BJ (cell line): ENCODE data around the gene UBAP1. TPM values are rescaled to one million over a fixed set of nuclear protein-coding genes. Genes with fewer than 3 reads are reported as not detected.
"Not testable (repeated sequence)": the region's sequence is repeated elsewhere in the genome, so short reads cannot be mapped to it uniquely, and the experiment has no call there.

ENCODE experiments used
- CTCF ChIA-PET: fragments of 350-600 bp; formaldehyde crosslinking; extraction: SDS; loops from one replicate; lab custom pipeline; 2021; ENCODE audit warnings: antibody characterized with exemption, inconsistent platforms; lab: Yijun Ruan, JAX
- POLR2A ChIA-PET: fragments of 300-600 bp; sonication (Branson Sonifier 250); formaldehyde crosslinking; extraction: SDS; loops from one replicate; lab custom pipeline; 2021; ENCODE audit warnings: antibody characterized with exemption; lab: Charles Lee
- DNase-seq: peaks from one replicate; pipeline ENCODE4 v3.0.0-alpha.2; 2011; ENCODE audit warnings: low read depth
- H3K27me3 ChIP-seq: 2 replicates; pipeline ENCODE4 v1.6.0; 2011; ENCODE audit warnings: low read length; ENCODE audit not compliant: control insufficient read depth, insufficient read depth
- H3K36me3 ChIP-seq: 2 replicates; pipeline ENCODE4 v1.5.1; 2011; ENCODE audit warnings: low read length; ENCODE audit not compliant: control insufficient read depth, insufficient read depth
- H3K4me3 ChIP-seq: 2 replicates; pipeline ENCODE4 v1.5.1; 2011; ENCODE audit warnings: low read depth, mild to moderate bottlenecking, control low read depth, low read length
- polyA plus RNA-seq: library from polyadenylated mRNA; depleted of rRNA; stranded (reverse); fragments of >200 nt; gene quantifications from 2 replicates; pipeline ENCODE4 v1.2.3, GENCODE V29; 2011; rRNA removed
- small RNA-seq: library from RNA; depleted of rRNA; stranded (forward); fragments of <200 nt; gene quantifications from one replicate; pipeline ENCODE3, GENCODE V24; 2012; ENCODE audit warnings: low replicate concordance, low read depth; ENCODE audit not compliant: insufficient read length
- TF ChIP-seq, protein P1 (sequence below): IDR thresholded peaks from 2 replicates; pipeline ENCODE4 v1.5.1; 2011; ENCODE audit warnings: low read depth, mild to moderate bottlenecking, control low read depth, inconsistent platforms, low read length, moderate library complexity; ENCODE audit not compliant: insufficient read depth

UBAP1 gene
- polyA plus RNA-seq, 1 experiment: 65.5 TPM

- CTCF ChIA-PET: no interaction called here
- TF ChIP-seq, protein P1, sequence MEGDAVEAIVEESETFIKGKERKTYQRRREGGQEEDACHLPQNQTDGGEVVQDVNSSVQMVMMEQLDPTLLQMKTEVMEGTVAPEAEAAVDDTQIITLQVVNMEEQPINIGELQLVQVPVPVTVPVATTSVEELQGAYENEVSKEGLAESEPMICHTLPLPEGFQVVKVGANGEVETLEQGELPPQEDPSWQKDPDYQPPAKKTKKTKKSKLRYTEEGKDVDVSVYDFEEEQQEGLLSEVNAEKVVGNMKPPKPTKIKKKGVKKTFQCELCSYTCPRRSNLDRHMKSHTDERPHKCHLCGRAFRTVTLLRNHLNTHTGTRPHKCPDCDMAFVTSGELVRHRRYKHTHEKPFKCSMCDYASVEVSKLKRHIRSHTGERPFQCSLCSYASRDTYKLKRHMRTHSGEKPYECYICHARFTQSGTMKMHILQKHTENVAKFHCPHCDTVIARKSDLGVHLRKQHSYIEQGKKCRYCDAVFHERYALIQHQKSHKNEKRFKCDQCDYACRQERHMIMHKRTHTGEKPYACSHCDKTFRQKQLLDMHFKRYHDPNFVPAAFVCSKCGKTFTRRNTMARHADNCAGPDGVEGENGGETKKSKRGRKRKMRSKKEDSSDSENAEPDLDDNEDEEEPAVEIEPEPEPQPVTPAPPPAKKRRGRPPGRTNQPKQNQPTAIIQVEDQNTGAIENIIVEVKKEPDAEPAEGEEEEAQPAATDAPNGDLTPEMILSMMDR: no peak
- Histone ChIP-seq H3K27me3 (no peaks in the 10 kb centered on the region), H3K36me3 (no peaks in the 10 kb centered on the region), H3K4me3 (no peak overlapping the region)
- POLR2A ChIA-PET: no interaction called here
- DNase-seq: no peak
These were observed 113.7 kb downstream of the UBAP1 start for GRCh38 chr9:34292552-34292951.

DNA sequence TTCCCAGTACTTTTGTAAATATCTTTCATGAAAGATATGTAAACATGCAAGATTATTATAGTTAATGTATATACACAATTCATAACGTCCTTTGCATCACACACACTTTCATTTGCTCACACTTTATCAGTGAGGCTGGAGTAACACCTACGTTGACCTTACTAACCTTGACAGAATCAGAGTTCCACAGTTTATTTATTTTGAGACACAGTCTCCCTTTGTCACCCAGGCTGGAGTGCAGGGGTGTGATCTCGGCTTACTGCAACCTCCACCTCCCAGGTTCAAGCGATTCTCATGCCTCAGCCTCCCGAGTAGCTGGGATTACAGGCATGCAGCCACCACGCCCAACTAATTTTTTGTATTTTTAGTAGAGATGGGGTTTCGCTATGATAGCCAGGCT, 122.2 kb downstream of the UBAP1 start:
- POLR2A ChIA-PET, H3K4me3 ChIP-seq, H3K27me3 ChIP-seq, H3K36me3 ChIP-seq, DNase-seq, CTCF ChIA-PET: not testable (repeated sequence)

Small RNA genes lying within 50 kb of the gene (small RNA-seq; reads per million reads assigned to genes)
- not detected for gene AL353662.3
- gene RNA5SP282: not detected
- not detected for gene RNU2-50P

Other genes starting within 250 kb of the UBAP1 start
- gene UBAP2, start 130.2 kb upstream of the UBAP1 start, polyA plus RNA-seq: 11.6 and 18.9 TPM in 2 replicates
- gene DCAF12, start 52.3 kb upstream of the UBAP1 start, polyA plus RNA-seq: 29.4 and 37.0 TPM in 2 replicates
- 1.6 and 1.9 TPM in 2 replicates for gene KIF24, start 150.2 kb downstream of the UBAP1 start, polyA plus RNA-seq
- 37.8 and 39.5 TPM in 2 replicates for gene NUDT2, start 150.5 kb downstream of the UBAP1 start, polyA plus RNA-seq
- 0.21 and 0.22 TPM in 2 replicates for gene MYORG, start 197.9 kb downstream of the UBAP1 start, polyA plus RNA-seq